NCI-H748 treated with DMSO at 0.1 percent for 48 hours (cell line): ENCODE results near the gene TESPA1.
"Not testable (repeated sequence)": the region's sequence is repeated elsewhere in the genome, so short reads cannot be mapped to it uniquely, and the experiment has no call there.

Experiments used
- DNase-seq: peaks from one replicate; lab custom pipeline; 2025; lab: John Stamatoyannopoulos, UW

Gene TESPA1

GRCh38 chr12:54948171-54948570 is 36.4 kb downstream of the TESPA1 start:
- no peak for DNase-seq

DNA sequence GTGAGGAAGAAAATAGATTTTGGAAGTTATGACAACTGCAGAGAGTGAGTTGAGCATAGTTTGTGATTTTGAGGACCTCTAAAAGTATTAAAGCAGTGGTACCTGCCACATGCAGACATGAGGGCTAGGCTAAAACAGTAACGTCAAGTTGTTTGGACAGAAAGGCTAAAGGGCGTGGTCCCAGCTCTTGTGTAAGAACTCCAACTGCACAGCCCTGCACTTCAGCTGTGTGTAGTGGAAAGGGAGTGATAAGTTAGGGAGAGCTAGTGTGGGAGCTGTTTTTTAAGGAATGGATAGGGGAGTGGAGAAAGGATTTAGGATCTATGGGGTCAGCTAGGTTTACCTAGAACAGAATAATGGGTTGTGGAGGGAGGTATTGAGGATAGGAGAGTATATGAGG is 39.5 kb downstream of the TESPA1 start:
- DNase-seq: no peak

DNA sequence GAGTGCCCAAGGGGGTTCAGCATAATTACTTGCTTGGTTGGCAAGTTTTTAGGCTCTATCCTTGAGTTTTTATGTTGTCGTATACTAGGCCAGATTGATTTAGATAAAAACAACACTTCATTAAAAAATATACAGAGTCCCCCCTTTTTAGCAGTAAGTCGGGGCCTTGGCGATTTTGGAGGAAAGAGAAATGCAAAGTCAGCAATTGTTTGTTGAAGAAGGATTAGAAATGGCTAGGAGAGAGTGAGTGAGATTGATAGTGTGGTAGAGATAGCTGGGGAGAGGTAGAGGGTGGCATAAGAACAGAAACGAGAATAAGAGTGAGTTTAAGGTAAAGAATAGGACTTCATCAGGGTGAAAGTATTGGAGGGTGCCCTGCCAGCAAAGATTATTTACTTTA is 41.3 kb downstream of the TESPA1 start:
- not testable (repeated sequence) for DNase-seq

GRCh38 chr12:54941659-54942058 is 42.9 kb downstream of the TESPA1 start:
- no peak for DNase-seq

DNA sequence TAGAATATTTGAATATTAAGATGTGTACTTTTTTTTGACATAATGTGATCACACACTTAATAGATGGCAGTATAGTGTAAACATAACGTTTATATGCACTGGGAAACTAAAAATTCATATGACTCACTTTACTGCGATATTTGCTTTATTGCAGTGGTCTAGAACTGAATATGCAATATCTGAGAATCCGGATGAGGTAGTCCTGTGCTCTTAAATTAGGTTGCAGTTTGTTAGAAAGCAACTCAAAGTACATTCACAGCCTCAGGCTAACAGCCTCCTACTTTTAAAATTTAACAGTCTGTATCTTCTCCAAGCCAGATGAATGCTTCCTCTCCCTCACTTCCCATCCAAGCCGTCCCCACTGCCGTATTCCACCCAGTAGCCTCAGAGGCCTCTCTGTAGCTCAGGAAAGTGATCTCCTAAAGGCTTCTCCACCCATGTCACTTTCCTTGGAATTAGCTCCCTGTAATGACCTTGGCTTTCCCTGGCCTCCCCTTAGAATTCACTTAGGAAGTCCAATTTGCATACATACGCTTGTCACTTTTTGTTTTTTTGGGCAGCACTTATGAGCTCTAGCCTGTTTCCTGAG is 43.7 kb downstream of the TESPA1 start:
- no peak for DNase-seq

GRCh38 chr12:54937929-54938328 is 46.6 kb downstream of the TESPA1 start:
- no peak for DNase-seq

GRCh38 chr12:54937376-54937775 is 47.2 kb downstream of the TESPA1 start:
- no peak for DNase-seq

- DNase-seq: no peak
These were observed 47.8 kb downstream of the TESPA1 start for GRCh38 chr12:54936736-54937135.

DNA sequence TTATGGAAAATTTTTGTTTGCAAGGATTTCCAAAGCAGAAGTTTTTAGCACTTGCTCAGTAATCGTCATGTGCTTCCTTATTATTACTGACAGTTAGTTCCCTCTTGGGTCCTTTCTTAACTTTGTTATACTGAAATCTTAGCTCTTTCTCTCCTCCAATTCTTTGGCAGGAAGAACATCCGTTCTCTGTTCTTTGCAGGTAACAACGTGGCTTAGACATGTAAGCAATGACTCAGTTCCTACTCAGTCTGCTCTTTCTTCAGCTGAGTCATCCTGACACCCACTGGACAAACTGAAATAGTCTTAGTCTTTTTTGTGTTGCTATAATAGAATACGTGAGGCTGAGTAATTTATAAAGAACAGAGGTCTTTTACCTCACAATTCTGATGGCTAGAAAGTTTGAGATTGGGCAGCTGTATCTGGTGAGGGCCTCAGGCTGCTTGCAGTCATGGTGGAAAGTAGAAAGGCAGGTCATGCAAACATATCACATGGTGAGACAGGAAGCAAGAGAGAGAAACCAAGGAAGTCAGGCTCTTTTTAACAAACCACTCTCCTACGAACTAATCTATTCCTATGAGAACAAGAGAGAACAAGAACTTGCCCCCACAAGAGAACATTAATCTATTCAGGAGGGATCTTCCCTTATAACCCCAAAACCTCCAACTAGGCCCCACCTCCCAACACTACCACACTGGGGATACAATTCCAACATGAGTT is 49.2 kb downstream of the TESPA1 start:
- no peak for DNase-seq

DNA sequence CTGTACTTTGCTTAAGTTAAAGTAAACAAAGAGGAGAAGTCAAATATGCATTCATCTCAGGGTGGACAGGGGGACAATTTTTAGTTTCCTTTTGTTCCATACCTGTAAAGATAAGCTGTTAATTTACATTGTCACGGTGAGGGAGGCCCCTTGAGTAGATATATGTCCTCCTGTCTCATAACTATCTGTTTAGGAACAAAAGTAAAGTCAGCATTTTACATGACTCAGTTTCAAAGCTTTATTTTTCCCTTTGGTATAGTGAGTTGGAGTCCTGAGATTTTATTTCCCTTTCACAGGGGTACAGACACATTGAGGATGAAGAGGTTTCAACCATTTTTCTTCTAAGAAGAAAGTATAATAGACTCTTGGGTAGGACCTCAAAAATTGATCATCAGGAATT is 50.1 kb downstream of the TESPA1 start:
- no peak for DNase-seq

DNA sequence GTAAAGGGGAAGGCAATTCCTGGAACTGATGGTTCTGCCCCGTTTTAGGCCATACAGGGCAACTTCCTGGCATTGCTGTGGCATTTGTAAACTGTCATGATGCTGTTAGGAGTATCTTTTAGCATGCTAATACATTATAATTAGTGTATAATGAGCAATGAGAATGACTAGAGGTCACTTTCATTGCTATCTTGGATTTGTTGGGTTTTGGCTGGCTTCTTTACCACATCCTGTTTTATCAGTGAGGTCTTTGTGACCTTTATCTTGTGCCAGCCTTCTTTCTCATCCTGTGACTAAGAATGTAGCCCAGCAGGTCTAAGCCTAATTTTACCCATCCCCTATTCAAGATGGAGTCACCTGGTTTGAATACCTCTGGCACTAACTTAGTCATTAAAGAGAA is 51.2 kb downstream of the TESPA1 start:
- DNase-seq: no peak

- DNase-seq: peak; percentile 50
These were observed 51.9 kb downstream of the TESPA1 start for GRCh38 chr12:54932691-54933090.

DNA sequence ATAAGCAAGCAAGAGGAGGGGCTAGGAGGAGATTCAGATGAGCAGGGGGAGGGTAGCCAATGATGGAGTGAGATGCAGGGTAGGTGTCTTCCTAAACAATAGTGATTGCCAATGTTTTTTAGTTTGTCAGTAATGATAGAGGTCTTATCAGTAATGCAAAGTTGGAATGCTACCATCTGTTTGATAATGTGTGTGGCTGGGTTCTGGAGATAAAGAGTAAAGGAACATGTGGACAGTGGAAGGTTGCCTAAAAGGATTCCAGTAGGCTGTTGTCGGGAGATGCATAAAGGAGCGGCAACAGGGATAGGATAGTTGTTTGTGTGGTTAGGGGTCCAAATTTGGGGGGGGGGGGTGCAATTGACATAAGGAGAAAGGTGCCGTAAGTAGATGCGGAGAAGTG is 52.5 kb downstream of the TESPA1 start:
- no peak for DNase-seq

- DNase-seq: no peak
These were observed 54.6 kb downstream of the TESPA1 start for GRCh38 chr12:54929998-54930397.

DNA sequence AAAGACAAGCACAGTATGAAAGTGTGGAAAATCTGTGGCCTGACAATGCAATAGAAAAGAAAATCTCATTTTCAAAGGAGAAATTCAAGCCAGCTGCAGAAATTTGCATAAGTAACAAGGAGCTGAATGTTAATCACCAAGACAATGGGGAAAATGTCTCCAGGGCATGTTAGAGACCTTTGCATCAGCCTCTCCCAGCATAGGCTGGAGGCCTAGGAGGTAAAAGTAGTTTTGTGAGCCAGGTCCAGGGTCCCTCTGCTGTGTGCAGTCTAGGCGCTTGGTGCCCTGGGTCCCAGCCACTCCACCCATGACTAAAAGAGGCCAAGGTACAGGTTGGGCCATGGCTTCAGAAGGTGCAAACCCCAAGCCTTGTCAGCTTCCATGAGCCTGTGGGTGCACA is 58.3 kb downstream of the TESPA1 start:
- no peak for DNase-seq

DNA sequence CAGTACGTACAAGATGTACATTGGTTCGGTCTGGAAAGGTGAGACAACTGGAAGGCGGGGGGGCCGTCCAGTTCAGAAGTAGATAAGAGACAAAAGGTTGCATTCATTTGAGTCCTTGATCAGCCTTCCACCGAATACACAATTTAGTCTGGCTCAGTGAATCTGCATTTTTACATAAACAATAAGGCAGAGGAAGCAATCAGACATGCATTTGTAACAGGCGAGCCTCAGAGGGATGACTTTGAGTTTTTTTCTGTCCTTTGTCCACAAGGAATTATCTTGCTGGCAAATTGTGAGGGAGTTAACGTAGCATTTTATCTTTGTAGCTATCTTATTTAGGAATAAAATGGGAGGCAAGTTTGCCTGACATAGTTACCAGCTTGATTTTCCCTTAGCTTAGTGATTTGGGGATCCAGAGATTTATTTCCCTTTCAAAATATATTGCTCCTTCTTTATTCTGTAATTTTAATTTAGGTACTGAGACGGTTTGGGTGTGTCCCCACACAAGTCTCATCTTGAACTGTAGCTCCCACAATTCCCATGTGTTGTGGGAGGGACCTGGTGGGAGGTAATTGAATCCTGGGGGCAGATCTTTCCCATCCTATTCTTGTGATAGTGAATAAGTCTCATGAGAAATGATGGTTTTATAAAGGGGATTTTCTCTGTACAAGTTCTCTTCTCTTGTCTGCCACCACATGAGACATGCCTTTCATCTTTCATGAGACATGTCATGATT is 59.4 kb downstream of the TESPA1 start:
- no peak for DNase-seq

DNA sequence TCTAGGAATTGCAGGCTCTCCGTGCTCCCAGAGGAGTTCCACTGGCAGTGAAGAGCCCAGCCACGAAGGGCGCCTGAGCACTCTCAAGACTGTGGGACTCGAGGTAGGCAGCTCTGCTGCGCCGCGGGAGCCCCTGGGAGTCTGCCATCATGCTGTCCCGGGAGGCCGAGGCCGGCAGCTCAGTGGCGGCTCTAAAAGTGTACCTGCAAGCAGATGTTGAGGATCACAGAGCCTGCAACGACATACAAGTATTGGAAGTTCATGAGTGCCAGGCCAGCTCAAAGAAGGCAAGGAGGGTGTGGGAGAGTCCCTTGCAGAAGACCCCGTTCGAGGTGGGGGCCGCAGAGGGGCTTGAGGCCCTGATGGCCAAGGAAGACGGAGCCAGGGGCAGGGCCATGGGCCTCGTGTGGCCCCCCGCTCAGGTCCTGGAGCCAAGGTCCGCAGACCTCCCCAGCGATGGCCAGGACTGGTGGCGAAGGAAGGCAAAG is 67.5 kb downstream of the TESPA1 start:
- DNase-seq: no peak
